Measurements from ENCODE around the gene KIFAP3. TPM values are rescaled to one million over a fixed set of nuclear protein-coding genes. Genes with fewer than 3 reads are reported as not detected.

The KIFAP3 gene
- polyA plus RNA-seq, 4 donors, result 10.5 to 20.7 (median 14.6) TPM

- DNase-seq (peak in 1 of 2 donors; percentile 12), FAIRE-seq (no peak)
- WGBS, 3 donors, result 50 to 64% (median 57%) methylated on average over 7 of the region's 7 CpGs
These were observed 140.3 kb downstream of the KIFAP3 start for GRCh38 chr1:169933984-169934725.

GRCh38 chr1:169931795-169932231, 142.7 kb downstream of the KIFAP3 start:
- 81 to 92% (median 91%) methylated on average over 1 of the region's 1 CpG for WGBS, 3 donors
- DNase-seq, result no peak
- FAIRE-seq, result no peak
- H3K9me3 ChIP-seq (ENCODE audit: control insufficient read depth in 2 of 2, insufficient read depth in 1 of 2, low read depth in 1 of 2, low read length in 1 of 2), result no peaks in the 10 kb centered on the region
- no peaks in the 10 kb centered on the region for H3K27me3 ChIP-seq (ENCODE audit: control insufficient read depth in 3 of 3, insufficient read depth in 3 of 3, low read length in 3 of 3)
- no peaks in the 10 kb centered on the region for H3K4me1 ChIP-seq (ENCODE audit: control insufficient read depth in 3 of 3, insufficient read depth in 2 of 3, low read depth in 1 of 3, low read length in 2 of 3)
- no peak overlapping the region for H3K27ac ChIP-seq (ENCODE audit: low read depth in 1 of 3, low read length in 2 of 3)
- no peak overlapping the region for H3K4me3 ChIP-seq (ENCODE audit: low read depth in 1 of 3, low read length in 3 of 3)
- no peaks in the 10 kb centered on the region for H3K36me3 ChIP-seq (ENCODE audit: control insufficient read depth in 3 of 3, insufficient read depth in 2 of 3, low read depth in 1 of 3, low read length in 3 of 3)

More at GRCh38 chr1:169933984-169934725, 140.3 kb downstream of the KIFAP3 start:
- no peak overlapping the region for H3K4me3 ChIP-seq (ENCODE audit: low read depth in 1 of 3, low read length in 3 of 3)
- H3K9me3 ChIP-seq (ENCODE audit: control insufficient read depth in 2 of 2, insufficient read depth in 1 of 2, low read depth in 1 of 2, low read length in 1 of 2), result no peaks in the 10 kb centered on the region
- H3K27me3 ChIP-seq (ENCODE audit: control insufficient read depth in 3 of 3, insufficient read depth in 3 of 3, low read length in 3 of 3), result no peaks in the 10 kb centered on the region
- H3K36me3 ChIP-seq (ENCODE audit: control insufficient read depth in 3 of 3, insufficient read depth in 2 of 3, low read depth in 1 of 3, low read length in 3 of 3), result no peaks in the 10 kb centered on the region
- no peak overlapping the region for H3K27ac ChIP-seq (ENCODE audit: low read depth in 1 of 3, low read length in 2 of 3)
- no peaks in the 10 kb centered on the region for H3K4me1 ChIP-seq (ENCODE audit: control insufficient read depth in 3 of 3, insufficient read depth in 2 of 3, low read depth in 1 of 3, low read length in 2 of 3)

- H3K4me3 ChIP-seq (ENCODE audit: low read depth in 1 of 3, low read length in 3 of 3), result no peak overlapping the region
- no peaks in the 10 kb centered on the region for H3K27me3 ChIP-seq (ENCODE audit: control insufficient read depth in 3 of 3, insufficient read depth in 3 of 3, low read length in 3 of 3)
- H3K27ac ChIP-seq (ENCODE audit: low read depth in 1 of 3, low read length in 2 of 3), result no peak overlapping the region
- H3K9me3 ChIP-seq (ENCODE audit: control insufficient read depth in 2 of 2, insufficient read depth in 1 of 2, low read depth in 1 of 2, low read length in 1 of 2), result no peaks in the 10 kb centered on the region
- 23 to 29% (median 25%) methylated on average over 1 of the region's 1 CpG for WGBS, 3 donors
- no peaks in the 10 kb centered on the region for H3K4me1 ChIP-seq (ENCODE audit: control insufficient read depth in 3 of 3, insufficient read depth in 2 of 3, low read depth in 1 of 3, low read length in 2 of 3)
- H3K36me3 ChIP-seq (ENCODE audit: control insufficient read depth in 3 of 3, insufficient read depth in 2 of 3, low read depth in 1 of 3, low read length in 3 of 3), result no peaks in the 10 kb centered on the region
- DNase-seq (no peak), FAIRE-seq (no peak)
These were observed 145.3 kb downstream of the KIFAP3 start for GRCh38 chr1:169929210-169929526.

GRCh38 chr1:169928438-169929209, 145.9 kb downstream of the KIFAP3 start:
- DNase-seq, result peak; percentile 51 to 53
- Histone ChIP-seq H3K9me3 (ENCODE audit: control insufficient read depth in 2 of 2, insufficient read depth in 1 of 2, low read depth in 1 of 2, low read length in 1 of 2) (no peaks in the 10 kb centered on the region), H3K4me3 (ENCODE audit: low read depth in 1 of 3, low read length in 3 of 3) (no peak overlapping the region), H3K4me1 (ENCODE audit: control insufficient read depth in 3 of 3, insufficient read depth in 2 of 3, low read depth in 1 of 3, low read length in 2 of 3) (no peaks in the 10 kb centered on the region), H3K27ac (ENCODE audit: low read depth in 1 of 3, low read length in 2 of 3) (no peak overlapping the region), H3K27me3 (ENCODE audit: control insufficient read depth in 3 of 3, insufficient read depth in 3 of 3, low read length in 3 of 3) (no peaks in the 10 kb centered on the region), H3K36me3 (ENCODE audit: control insufficient read depth in 3 of 3, insufficient read depth in 2 of 3, low read depth in 1 of 3, low read length in 3 of 3) (no peaks in the 10 kb centered on the region)
- peak; percentile 90 for FAIRE-seq
- WGBS, 3 donors, result 44 to 48% (median 44%) methylated on average over 6 of the region's 6 CpGs

- Histone ChIP-seq H3K4me1 (ENCODE audit: control insufficient read depth in 3 of 3, insufficient read depth in 2 of 3, low read depth in 1 of 3, low read length in 2 of 3) (no peaks in the 10 kb centered on the region), H3K27me3 (ENCODE audit: control insufficient read depth in 3 of 3, insufficient read depth in 3 of 3, low read length in 3 of 3) (no peaks in the 10 kb centered on the region), H3K27ac (ENCODE audit: low read depth in 1 of 3, low read length in 2 of 3) (no peak overlapping the region), H3K36me3 (ENCODE audit: control insufficient read depth in 3 of 3, insufficient read depth in 2 of 3, low read depth in 1 of 3, low read length in 3 of 3) (no peaks in the 10 kb centered on the region), H3K4me3 (ENCODE audit: low read depth in 1 of 3, low read length in 3 of 3) (no peak overlapping the region), H3K9me3 (ENCODE audit: control insufficient read depth in 2 of 2, insufficient read depth in 1 of 2, low read depth in 1 of 2, low read length in 1 of 2) (no peaks in the 10 kb centered on the region)
- DNase-seq (peak in 1 of 2 donors; percentile 24), FAIRE-seq (no peak)
- WGBS, 3 donors, result 65 to 66% (median 66%) methylated on average over 3 of the region's 3 CpGs
These were observed 148.7 kb downstream of the KIFAP3 start for GRCh38 chr1:169925505-169926482.

GRCh38 chr1:169924829-169925228, 149.7 kb downstream of the KIFAP3 start:
- Histone ChIP-seq H3K27ac (ENCODE audit: low read depth in 1 of 3, low read length in 2 of 3) (no peak overlapping the region), H3K36me3 (ENCODE audit: control insufficient read depth in 3 of 3, insufficient read depth in 2 of 3, low read depth in 1 of 3, low read length in 3 of 3) (no peaks in the 10 kb centered on the region), H3K4me3 (ENCODE audit: low read depth in 1 of 3, low read length in 3 of 3) (no peak overlapping the region), H3K4me1 (ENCODE audit: control insufficient read depth in 3 of 3, insufficient read depth in 2 of 3, low read depth in 1 of 3, low read length in 2 of 3) (no peaks in the 10 kb centered on the region), H3K27me3 (ENCODE audit: control insufficient read depth in 3 of 3, insufficient read depth in 3 of 3, low read length in 3 of 3) (no peaks in the 10 kb centered on the region), H3K9me3 (ENCODE audit: control insufficient read depth in 2 of 2, insufficient read depth in 1 of 2, low read depth in 1 of 2, low read length in 1 of 2) (no peaks in the 10 kb centered on the region)
- no peak for FAIRE-seq
- DNase-seq, result no peak
- 78 to 95% (median 90%) methylated on average over 2 of the region's 2 CpGs for WGBS, 3 donors

- Histone ChIP-seq H3K36me3 (ENCODE audit: control insufficient read depth in 3 of 3, insufficient read depth in 2 of 3, low read depth in 1 of 3, low read length in 3 of 3) (peaks cover 0 to 2% (median 0%) of the 10 kb centered on the region in 3 donors), H3K9me3 (ENCODE audit: control insufficient read depth in 2 of 2, insufficient read depth in 1 of 2, low read depth in 1 of 2, low read length in 1 of 2) (no peaks in the 10 kb centered on the region), H3K4me1 (ENCODE audit: control insufficient read depth in 3 of 3, insufficient read depth in 2 of 3, low read depth in 1 of 3, low read length in 2 of 3) (no peaks in the 10 kb centered on the region), H3K27ac (ENCODE audit: low read depth in 1 of 3, low read length in 2 of 3) (no peak overlapping the region), H3K27me3 (ENCODE audit: control insufficient read depth in 3 of 3, insufficient read depth in 3 of 3, low read length in 3 of 3) (no peaks in the 10 kb centered on the region), H3K4me3 (ENCODE audit: low read depth in 1 of 3, low read length in 3 of 3) (no peak overlapping the region)
- no peak for DNase-seq
- FAIRE-seq, result no peak
- 90 to 96% (median 92%) methylated on average over 2 of the region's 2 CpGs for WGBS, 3 donors
These were observed 150.4 kb downstream of the KIFAP3 start for GRCh38 chr1:169924063-169924462.

- H3K9me3 ChIP-seq (ENCODE audit: control insufficient read depth in 2 of 2, insufficient read depth in 1 of 2, low read depth in 1 of 2, low read length in 1 of 2), result no peaks in the 10 kb centered on the region
- no peaks in the 10 kb centered on the region for H3K4me1 ChIP-seq (ENCODE audit: control insufficient read depth in 3 of 3, insufficient read depth in 2 of 3, low read depth in 1 of 3, low read length in 2 of 3)
- no peaks in the 10 kb centered on the region for H3K27me3 ChIP-seq (ENCODE audit: control insufficient read depth in 3 of 3, insufficient read depth in 3 of 3, low read length in 3 of 3)
- 93 to 98% (median 97%) methylated on average over 4 of the region's 4 CpGs for WGBS, 3 donors
- DNase-seq, result no peak
- no peak for FAIRE-seq
- peaks cover 0 to 2% (median 1%) of the 10 kb centered on the region in 3 donors for H3K36me3 ChIP-seq (ENCODE audit: control insufficient read depth in 3 of 3, insufficient read depth in 2 of 3, low read depth in 1 of 3, low read length in 3 of 3)
- no peak overlapping the region for H3K4me3 ChIP-seq (ENCODE audit: low read depth in 1 of 3, low read length in 3 of 3)
- H3K27ac ChIP-seq (ENCODE audit: low read depth in 1 of 3, low read length in 2 of 3), result no peak overlapping the region
These were observed 153.4 kb downstream of the KIFAP3 start for GRCh38 chr1:169921080-169921479.
